GM19324 (cell line): ENCODE measurements around the gene SEPTIN8.

Source experiments
- ATAC-seq: cut with Tn5 transposase; IDR thresholded peaks from one replicate; pipeline ENCODE4 v1.9.1; 2021; ENCODE audit warnings: mild to moderate bottlenecking, moderate library complexity; ENCODE audit not compliant: unreplicated experiment, low FRiP score

Gene SEPTIN8

DNA sequence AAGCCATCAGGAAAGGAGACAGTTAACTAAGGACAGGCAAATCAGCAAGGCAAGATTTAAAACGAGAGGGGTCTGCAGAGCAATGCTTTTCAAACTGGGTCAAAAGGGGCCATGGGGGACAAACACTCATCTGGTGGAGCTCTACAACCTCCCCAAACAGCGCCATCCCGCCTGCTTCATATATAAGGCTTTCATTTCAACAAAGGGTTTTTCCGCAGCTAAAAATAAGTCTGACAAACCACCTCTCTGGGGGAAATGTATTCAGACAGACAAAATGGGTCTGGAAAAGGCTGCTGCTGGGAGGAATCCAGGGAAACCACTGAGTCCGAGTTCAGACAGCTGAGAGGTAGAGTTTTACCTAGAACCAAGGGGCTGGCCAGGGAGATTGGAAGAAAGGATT, 8.3 kb upstream of the SEPTIN8 start:
- ATAC-seq, result no peak

DNA sequence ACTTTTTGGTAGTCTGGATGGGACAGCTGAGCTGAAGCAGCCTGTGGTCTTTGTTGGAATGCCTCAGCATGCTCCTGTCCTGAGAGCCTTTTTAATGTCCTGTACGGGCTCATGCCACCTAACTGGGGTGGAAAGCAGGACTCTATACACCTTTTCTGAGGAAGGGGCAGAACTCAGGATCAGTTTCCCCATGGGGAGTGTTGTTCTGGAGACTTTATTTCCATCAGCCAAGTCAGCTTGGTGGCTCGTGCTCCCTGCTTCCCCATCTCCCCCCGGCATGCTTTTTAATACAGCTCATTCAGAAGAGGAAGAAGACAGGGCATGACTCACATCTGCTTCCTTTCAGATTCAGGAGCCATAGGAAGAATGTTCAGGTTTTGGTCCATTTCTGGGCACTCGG, 5.1 kb upstream of the SEPTIN8 start:
- no peak for ATAC-seq

DNA sequence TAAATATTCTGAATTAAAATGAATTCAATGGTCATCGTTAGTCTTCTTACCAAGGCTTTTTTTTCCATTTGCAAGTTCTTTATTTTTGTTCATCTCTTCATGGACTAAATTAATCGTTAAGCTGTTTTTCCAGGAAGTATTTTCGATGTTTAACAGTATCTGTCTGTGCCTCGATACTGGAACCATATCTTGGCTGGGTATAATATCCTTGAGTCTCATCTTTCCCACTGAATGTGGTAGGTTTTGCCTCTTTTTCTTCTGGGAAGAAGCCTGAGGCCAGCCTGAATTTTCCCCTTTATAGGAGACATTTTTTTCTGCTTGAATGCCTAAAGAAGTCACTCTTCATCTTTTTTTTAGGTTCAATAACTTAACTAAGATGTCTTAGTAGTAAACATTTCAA, 4.0 kb upstream of the SEPTIN8 start:
- ATAC-seq, result no peak

DNA sequence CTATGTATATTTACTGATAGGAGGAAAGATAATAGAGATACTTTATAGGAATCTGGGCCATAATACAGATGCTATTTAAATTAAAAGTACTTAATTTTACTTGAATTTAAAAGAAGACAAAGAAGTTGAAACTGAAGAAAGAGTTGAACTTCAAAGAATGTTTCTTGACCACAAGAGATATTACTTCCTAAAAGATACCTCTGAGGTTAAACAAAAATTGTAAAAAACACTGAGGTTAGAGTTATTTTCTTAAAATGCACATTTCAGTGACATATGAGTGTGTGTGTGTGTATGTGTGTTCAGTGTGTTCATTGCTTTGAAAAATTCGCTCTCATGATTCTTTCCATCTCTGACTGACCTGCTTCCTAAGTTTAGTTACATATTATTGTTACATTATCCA, 3.5 kb upstream of the SEPTIN8 start:
- no peak for ATAC-seq

DNA sequence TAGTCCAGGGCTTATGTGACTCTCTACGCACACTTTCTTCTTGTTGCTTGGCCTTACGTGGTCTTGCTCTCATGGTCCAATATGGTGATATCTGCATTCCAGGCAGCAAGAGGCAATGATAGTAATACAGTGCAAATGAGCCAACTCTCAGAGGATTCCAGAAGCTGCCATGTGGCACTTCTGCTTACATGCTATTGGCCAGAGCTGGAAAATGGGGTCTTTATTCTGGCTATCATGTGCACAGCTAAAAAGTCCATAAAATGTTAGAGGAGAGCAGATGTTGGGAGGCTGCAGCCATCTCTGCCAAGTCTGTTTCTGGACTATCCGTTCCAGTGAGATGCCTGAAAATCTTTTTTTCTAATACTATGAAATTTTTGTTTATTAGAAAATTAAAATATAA, 2.9 kb upstream of the SEPTIN8 start:
- ATAC-seq, result no peak

DNA sequence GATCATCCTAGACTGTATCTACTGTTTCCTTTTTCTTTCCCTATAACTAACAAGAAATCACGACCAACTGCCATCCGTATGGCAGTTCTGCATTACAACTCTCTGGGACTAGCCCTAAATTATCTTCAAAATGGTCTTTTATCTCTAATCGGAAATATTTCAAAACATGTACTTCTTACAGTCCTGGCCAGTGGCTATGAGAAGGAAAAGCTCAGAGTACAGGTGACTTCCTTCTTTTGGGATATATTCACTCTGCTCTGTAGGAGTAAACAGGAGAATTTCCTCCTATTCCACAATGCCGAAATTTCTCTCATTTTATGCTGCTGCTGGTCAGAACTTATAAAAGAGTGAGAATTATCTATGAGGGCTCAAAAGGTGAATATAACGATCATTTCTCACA, 1.8 kb upstream of the SEPTIN8 start:
- no peak for ATAC-seq

DNA sequence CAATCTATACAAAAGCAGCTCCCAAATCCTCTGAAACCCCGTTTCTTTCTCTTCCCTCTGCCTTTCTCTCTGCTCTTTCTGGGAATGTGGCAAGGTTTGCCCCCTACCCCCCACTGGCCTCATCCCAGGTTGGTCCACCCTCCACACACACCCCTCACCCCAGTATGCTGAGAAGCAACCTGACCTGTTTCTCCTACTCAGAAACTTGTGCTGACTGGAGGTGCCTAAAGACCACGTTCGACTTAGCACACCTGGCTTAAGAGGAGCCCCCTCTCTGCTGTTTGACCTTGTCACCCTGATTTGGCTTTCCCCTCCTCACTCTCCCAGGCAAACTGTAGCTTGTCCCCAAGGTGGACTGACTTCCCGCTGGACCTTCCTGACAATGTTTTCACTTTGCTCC, 1.1 kb upstream of the SEPTIN8 start:
- no peak for ATAC-seq

DNA sequence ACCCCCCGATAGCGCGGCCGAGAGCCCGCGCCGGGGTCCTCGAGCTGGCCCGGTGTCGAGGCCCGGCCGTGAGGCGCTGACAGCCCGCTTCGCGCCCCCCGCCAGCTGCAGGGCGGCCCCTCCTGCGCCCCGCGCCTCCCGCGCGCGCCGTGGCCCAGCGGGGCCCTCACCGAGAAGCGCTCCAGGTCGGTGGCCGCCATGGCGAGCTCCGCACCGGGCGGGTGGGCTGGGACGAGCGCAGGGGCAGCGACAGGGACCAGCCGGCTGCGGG, 166 bp downstream of the SEPTIN8 start:
- ATAC-seq, result peak; percentile 32

DNA sequence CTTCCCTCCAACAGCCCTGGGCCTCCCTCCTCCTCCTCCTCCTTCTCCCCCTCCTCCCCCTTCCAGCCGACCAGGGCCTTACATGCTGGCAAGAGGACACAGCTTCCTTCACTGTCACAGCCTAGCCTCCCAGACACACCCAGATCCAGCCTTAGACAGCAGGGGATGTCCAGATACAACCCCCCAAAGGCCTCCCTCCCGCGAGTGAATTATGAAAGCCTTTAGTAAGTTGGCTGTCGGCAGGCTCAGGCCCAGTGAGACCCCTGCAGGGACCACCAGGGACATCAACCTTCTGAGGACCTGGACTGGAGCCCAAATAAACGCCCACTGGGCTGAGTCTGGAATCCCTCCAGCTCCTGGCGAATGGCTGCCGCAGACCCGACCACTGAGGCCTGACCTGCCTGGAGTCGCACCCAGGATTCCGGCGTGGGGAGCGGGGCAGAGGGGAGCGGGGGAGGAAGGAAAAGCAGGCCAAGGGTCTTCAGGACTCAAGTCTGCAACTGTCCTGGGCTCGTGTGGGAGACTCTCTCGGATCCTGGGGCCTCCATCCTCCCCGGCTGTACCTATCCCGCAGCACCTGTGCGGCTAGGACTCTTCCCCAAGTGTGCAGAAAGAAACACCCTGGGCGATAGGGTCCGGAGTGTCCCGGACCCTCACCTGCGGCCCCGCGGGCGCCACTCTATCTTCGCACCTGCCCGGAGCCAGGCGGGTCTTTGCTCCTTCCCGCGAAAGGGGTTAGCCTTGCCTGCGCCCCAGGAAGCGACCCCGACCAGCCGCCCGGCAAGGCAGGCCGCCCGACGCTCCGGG, 705 bp downstream of the SEPTIN8 start:
- ATAC-seq, result no peak

DNA sequence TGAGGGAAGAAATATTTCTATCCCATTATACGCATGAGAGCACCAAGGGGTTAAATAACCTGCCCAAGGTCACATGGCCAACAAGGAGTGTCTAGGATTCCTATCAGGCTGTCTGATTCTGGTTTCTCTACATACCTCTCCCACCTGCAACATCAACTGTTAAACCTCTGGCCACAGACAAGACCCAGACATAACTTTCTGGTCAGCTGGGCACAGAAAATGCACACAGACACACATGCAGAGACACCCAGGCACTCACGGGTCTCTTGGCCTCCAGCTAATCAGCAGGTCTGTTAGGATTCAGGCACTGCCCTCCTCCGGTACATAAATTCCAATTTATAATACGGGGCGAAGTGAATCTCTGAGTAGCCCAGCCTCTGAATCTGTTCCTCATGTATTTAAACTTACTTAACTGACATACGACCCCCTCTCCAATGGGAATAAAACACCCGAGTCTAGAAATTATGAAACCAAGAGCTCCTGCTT, 1.5 kb downstream of the SEPTIN8 start:
- ATAC-seq, result no peak

DNA sequence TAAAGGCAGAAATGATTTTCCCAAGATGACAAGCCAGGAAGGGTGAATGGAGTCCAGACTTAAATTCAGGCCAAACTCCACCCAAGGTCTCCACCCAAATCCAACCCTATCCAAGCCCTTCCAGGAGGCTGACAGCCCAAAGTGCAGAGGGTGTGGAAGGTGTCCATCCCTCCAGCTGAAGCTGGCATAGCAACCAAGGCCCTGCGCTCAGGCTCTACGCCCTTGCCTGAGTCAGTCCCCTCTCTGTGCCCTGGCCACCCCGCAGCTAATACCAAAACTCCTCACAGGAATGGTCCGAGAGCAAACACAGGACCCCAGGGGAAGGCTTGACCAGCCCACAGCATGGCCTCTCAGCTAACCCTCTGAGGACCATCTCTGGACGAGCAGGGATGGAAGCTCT, 2.1 kb downstream of the SEPTIN8 start:
- no peak for ATAC-seq

DNA sequence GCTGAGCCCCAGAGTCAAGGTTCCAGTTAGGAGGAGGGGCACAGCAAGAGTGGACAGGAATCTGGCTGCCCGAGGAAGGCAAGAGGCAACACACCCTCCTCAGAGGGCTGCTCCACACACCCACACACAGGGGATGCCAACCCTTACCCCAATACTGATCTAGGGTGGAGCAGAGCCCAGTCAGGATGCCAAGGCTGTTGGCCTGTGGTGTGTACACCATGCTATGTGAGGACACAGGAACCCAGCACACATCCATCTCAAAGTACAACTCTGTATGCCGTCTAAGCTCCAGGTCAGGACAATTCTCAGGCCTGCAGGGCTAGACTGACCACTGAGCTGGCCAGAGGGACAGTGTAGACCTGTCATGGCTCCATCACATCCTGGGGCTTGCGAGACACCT, 2.6 kb downstream of the SEPTIN8 start:
- ATAC-seq, result no peak

DNA sequence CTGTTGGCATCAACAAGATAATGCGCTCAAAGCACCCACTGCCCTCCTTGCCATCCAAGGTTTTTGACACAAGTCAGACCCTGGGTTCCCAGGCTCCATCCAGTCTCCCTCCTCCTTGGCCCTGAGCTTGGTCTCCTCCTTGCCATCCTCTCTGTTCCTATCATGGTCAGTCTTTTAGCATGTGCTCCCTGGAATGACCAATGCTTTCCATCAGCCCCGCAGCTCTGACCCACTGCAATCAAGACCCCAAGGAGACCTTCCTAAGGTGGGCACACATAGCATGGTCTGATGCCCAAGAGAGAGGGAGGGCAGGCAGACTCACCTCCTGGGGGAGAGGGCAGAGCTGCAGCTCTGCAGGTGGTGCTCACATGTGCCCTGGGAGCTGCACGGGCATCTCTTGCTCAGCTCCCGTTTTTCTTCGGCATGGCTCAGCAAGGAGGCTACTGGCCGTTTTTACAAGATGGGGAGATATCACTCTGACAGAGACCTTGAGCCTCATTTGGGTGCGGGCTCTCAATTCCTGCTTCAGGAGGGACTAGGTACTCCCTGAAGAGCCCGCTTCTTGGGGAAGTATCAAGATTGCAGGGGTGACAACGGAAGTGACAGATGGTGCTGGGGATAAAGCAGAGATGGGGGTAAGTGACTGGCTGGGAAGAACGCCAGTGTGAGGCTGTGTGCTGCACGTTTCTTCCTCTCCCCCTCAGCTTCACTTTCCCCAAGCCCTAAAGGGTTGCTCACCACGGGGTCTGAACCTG, 3.3 kb downstream of the SEPTIN8 start:
- ATAC-seq, result no peak

DNA sequence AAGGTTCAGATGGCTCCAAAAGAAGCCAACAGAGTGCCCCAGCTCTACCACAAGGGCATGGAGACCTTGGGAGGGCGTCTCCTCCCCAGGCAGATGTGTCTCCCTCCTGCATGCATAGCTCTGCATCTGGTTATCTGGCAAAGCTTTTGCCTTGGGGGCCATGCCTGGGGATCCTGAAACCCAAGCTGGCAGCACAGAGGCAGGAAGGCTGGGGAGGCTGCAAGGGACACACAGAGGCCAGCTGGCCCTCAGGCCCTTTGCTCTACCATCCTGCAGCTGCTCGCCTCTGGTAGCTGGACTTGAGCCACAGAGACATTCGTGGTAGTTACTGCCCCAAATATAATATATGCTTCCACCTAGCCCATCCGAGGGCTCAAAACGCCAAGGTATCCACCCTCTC, 3.9 kb downstream of the SEPTIN8 start:
- ATAC-seq, result no peak

DNA sequence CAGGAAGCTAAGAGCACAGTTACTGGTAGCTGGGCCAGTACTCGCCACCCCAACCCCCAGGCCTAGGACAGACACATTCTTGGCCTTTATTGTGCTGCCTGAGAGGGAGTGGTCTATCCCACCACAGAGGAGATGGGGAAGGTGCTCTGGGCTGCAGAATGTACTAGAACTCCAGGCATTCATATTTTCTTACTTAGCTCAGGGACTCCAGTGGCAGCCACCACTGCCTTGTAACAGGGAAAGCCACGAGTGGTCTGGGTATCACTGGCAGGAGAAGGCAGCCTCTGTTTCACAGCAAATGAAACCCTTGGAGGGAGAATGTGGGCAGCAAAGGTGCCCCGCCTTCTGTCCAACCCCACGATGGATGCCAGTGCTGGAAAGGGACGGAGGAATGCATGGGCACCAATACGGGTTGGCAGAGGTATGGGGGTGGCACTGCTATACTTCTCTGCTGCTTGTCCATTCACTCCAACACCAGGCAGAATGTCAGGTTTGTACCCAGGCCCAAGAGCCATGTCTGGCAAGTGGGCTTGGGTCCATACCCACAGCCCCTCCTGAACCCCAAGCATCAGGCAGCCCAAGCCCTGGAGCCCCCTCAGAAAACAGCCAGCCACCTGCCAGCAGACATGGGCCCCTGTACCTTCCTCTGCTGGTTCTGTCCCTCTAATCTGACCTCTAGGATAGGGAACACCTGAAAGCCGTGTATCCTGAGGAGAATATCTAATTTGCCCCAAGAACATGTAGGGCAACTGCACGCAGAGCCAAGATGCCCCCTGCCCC, 4.6 kb downstream of the SEPTIN8 start:
- ATAC-seq, result no peak

DNA sequence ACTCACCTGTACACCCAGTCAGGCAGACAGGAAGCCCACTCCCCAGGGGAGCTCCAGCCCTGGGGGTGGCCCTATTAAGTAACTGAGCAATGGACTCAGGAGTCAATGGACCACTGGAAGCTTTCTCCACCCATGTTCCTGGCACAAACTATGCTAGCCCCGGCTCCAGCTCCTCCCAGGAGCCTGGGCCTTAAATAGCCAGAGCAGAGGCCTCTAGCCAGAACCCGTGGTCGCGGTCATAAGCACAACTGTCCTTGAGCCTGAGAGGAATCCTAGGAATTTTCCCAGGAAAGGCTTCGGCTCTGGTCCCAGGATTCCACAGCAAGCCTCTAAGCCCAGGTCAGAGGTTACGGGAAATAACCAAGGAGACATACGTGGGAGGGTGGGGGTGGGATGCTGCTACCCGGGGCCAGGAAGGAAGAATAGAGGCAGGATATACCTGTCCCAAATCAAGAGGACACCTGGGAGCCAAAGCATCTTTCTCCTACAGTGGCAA, 5.5 kb downstream of the SEPTIN8 start:
- no peak for ATAC-seq

DNA sequence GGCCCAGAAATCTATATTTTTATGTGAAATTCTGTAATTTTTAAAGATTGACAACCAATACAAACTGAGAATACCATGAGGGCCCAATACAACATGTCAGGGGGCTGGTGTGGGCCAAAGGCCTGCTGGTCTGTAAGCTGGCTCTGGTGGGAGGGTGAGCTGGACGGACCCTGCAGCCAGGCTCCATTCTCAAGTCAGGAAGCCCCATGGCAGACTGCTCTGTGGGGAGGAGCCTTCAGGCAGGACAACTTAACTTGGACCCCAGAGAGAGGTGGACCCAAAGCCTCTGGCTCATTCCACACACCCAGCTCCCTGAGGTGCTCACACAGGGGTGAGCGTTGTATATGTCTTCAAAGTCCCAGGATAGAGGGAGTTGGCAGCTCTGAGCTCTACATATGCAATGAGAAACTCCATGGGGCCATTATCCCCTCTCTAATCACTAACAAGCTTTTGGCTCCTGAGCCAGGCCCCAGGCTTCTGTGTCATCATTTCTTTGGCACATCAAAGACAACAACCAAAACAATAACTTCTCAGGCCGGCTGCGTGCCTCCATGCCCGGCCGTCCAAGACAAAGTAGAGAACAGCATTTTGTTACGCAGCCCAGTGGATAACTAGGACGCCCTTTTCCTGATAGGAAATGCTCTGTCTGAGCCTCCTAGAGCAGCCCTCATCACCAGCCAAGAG, 6.4 kb downstream of the SEPTIN8 start:
- ATAC-seq, result no peak

DNA sequence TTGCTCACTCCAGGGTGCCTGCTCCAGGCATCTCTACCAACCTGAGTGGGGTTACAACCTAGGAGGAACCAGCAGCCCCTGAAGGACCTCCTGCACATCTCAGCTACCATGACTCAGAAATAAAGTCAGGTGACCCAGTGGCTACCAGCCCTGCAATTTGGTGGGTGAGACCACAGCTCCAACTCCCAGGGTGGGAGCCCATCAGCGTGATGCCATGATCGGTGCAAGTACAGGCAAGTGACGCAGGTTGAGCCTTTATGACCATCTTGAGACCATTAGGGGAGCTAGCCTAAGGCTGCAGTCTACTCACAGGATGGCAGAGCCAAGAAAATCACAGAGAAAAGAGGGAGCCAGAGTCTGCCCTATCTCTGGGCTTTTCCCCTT, 8.6 kb downstream of the SEPTIN8 start:
- ATAC-seq, result no peak

DNA sequence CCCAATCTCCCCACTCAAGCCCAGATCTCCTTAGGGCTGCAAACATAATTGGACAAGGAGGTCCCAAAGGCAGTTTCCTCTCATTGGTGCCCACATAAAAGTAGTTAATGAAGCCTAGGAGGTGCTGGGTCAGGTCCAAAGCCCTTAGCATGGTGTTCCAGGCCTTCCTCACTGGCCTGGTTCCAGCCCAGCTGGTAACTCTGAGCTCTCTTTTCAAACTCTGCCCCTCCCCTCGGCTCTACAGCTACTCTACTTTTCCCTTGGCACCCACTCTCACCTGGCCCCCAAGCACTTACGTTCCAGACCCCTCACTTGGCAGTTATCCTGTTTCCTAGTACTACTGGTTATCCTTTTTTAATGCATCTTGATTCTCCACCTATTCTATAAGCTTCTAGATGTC, 9.9 kb downstream of the SEPTIN8 start:
- no peak for ATAC-seq

DNA sequence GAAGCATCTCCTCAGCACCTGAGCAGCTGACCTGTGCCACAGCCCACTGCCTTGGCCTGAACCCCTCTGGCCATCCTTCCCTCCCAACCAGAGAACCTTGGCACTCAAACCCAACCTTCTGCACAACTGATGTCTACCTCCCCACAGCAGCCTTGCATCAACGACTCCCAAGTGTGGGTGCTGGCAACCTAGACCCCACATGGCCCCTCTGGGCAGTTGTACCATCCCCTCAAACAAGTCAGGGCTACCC, 10.3 kb downstream of the SEPTIN8 start:
- no peak for ATAC-seq
